ENCODE measurements around the gene ORMDL2. TPM values are rescaled to one million over a fixed set of nuclear protein-coding genes. Genes with fewer than 3 reads are reported as not detected.

Gene ORMDL2
- total RNA-seq, 1 experiment from 2014 or later, result 18.3 TPM

GRCh38 chr12:55839345-55840140 is 21.7 kb downstream of the ORMDL2 start:
- Histone ChIP-seq H3K4me3 (ENCODE audit: insufficient read depth, low read depth, low read length) (no peak overlapping the region), H3K36me3 (replicated peaks; ENCODE audit: control insufficient read depth, insufficient read depth, low read length) (no peaks in the 10 kb centered on the region; the same call in 1 of the 2 replicates), H3K27me3 (ENCODE audit: control insufficient read depth, insufficient read depth, low read length) (no peaks in the 10 kb centered on the region)
- DNase-seq, result no peak

GRCh38 chr12:55840581-55841351 is 22.9 kb downstream of the ORMDL2 start:
- no peak for DNase-seq
- Histone ChIP-seq H3K27me3 (ENCODE audit: control insufficient read depth, insufficient read depth, low read length) (no peaks in the 10 kb centered on the region), H3K36me3 (replicated peaks; ENCODE audit: control insufficient read depth, insufficient read depth, low read length) (no peaks in the 10 kb centered on the region), H3K4me3 (ENCODE audit: insufficient read depth, low read depth, low read length) (no peak overlapping the region)

- Histone ChIP-seq H3K4me3 (ENCODE audit: insufficient read depth, low read depth, low read length) (peak within 1 kb of the TSS; percentile 12; the same call in 1 of the 2 replicates), H3K27me3 (ENCODE audit: control insufficient read depth, insufficient read depth, low read length) (no peaks in the 10 kb centered on the region), H3K36me3 (replicated peaks; ENCODE audit: control insufficient read depth, insufficient read depth, low read length) (no peaks in the 10 kb centered on the region)
- peak; percentile 70 for DNase-seq
These were observed 25.0 kb downstream of the ORMDL2 start, which contains the start of gene MMP19 for GRCh38 chr12:55842681-55843429. MMP19 (minus strand) TSS chr12:55842936; CDS start chr12:55842830, 106 bp downstream.

- Histone ChIP-seq H3K36me3 (replicated peaks; ENCODE audit: control insufficient read depth, insufficient read depth, low read length) (no peaks in the 10 kb centered on the region), H3K4me3 (ENCODE audit: insufficient read depth, low read depth, low read length) (no peak overlapping the region), H3K27me3 (ENCODE audit: control insufficient read depth, insufficient read depth, low read length) (no peaks in the 10 kb centered on the region)
- no peak for DNase-seq
These were observed 25.6 kb downstream of the ORMDL2 start for GRCh38 chr12:55843431-55843830.

GRCh38 chr12:55844961-55845360 is 27.1 kb downstream of the ORMDL2 start:
- no peak for DNase-seq
- H3K36me3 ChIP-seq (replicated peaks; ENCODE audit: control insufficient read depth, insufficient read depth, low read length), result no peaks in the 10 kb centered on the region
- no peaks in the 10 kb centered on the region for H3K27me3 ChIP-seq (ENCODE audit: control insufficient read depth, insufficient read depth, low read length)
- H3K4me3 ChIP-seq (ENCODE audit: insufficient read depth, low read depth, low read length), result no peak overlapping the region

GRCh38 chr12:55845361-55845760 is 27.5 kb downstream of the ORMDL2 start:
- H3K27me3 ChIP-seq (ENCODE audit: control insufficient read depth, insufficient read depth, low read length), result no peaks in the 10 kb centered on the region
- H3K36me3 ChIP-seq (replicated peaks; ENCODE audit: control insufficient read depth, insufficient read depth, low read length), result no peaks in the 10 kb centered on the region
- DNase-seq, result no peak
- H3K4me3 ChIP-seq (ENCODE audit: insufficient read depth, low read depth, low read length), result no peak overlapping the region

- Histone ChIP-seq H3K36me3 (replicated peaks; ENCODE audit: control insufficient read depth, insufficient read depth, low read length) (no peaks in the 10 kb centered on the region), H3K27me3 (ENCODE audit: control insufficient read depth, insufficient read depth, low read length) (no peaks in the 10 kb centered on the region), H3K4me3 (ENCODE audit: insufficient read depth, low read depth, low read length) (no peak overlapping the region)
- no peak for DNase-seq
These were observed 28.1 kb downstream of the ORMDL2 start for GRCh38 chr12:55845785-55846496.

- no peaks in the 10 kb centered on the region for H3K36me3 ChIP-seq (replicated peaks; ENCODE audit: control insufficient read depth, insufficient read depth, low read length)
- DNase-seq, result peak; percentile 2
These were observed 29.2 kb downstream of the ORMDL2 start for GRCh38 chr12:55847033-55847432.

GRCh38 chr12:55847603-55848291 is 29.9 kb downstream of the ORMDL2 start:
- Histone ChIP-seq H3K27me3 (ENCODE audit: control insufficient read depth, insufficient read depth, low read length) (no peaks in the 10 kb centered on the region), H3K4me3 (ENCODE audit: insufficient read depth, low read depth, low read length) (no peak overlapping the region), H3K36me3 (replicated peaks; ENCODE audit: control insufficient read depth, insufficient read depth, low read length) (no peaks in the 10 kb centered on the region)
- no peak for DNase-seq

More at GRCh38 chr12:55847033-55847432, 29.2 kb downstream of the ORMDL2 start:
- Histone ChIP-seq H3K27me3 (ENCODE audit: control insufficient read depth, insufficient read depth, low read length) (no peaks in the 10 kb centered on the region), H3K4me3 (ENCODE audit: insufficient read depth, low read depth, low read length) (no peak overlapping the region)

- DNase-seq, result no peak
- Histone ChIP-seq H3K36me3 (replicated peaks; ENCODE audit: control insufficient read depth, insufficient read depth, low read length) (no peaks in the 10 kb centered on the region), H3K27me3 (ENCODE audit: control insufficient read depth, insufficient read depth, low read length) (no peaks in the 10 kb centered on the region), H3K4me3 (ENCODE audit: insufficient read depth, low read depth, low read length) (no peak overlapping the region)
These were observed 31.9 kb downstream of the ORMDL2 start for GRCh38 chr12:55849616-55850343.

- H3K36me3 ChIP-seq (replicated peaks; ENCODE audit: control insufficient read depth, insufficient read depth, low read length), result no peaks in the 10 kb centered on the region
- no peak for DNase-seq
These were observed 32.6 kb downstream of the ORMDL2 start for GRCh38 chr12:55850401-55850800.

GRCh38 chr12:55850893-55851292 is 33.1 kb downstream of the ORMDL2 start:
- no peak for DNase-seq
- Histone ChIP-seq H3K27me3 (ENCODE audit: control insufficient read depth, insufficient read depth, low read length) (no peaks in the 10 kb centered on the region), H3K36me3 (replicated peaks; ENCODE audit: control insufficient read depth, insufficient read depth, low read length) (no peaks in the 10 kb centered on the region), H3K4me3 (ENCODE audit: insufficient read depth, low read depth, low read length) (no peak overlapping the region)

More at GRCh38 chr12:55850401-55850800, 32.6 kb downstream of the ORMDL2 start:
- H3K27me3 ChIP-seq (ENCODE audit: control insufficient read depth, insufficient read depth, low read length), result no peaks in the 10 kb centered on the region
- no peak overlapping the region for H3K4me3 ChIP-seq (ENCODE audit: insufficient read depth, low read depth, low read length)

- no peak overlapping the region for H3K4me3 ChIP-seq (ENCODE audit: insufficient read depth, low read depth, low read length)
- no peak for DNase-seq
- H3K27me3 ChIP-seq (ENCODE audit: control insufficient read depth, insufficient read depth, low read length), result no peaks in the 10 kb centered on the region
- no peaks in the 10 kb centered on the region for H3K36me3 ChIP-seq (replicated peaks; ENCODE audit: control insufficient read depth, insufficient read depth, low read length)
These were observed 34.9 kb downstream of the ORMDL2 start for GRCh38 chr12:55852740-55853139.
